HepG2 (cell line): ENCODE results near the gene VSNL1. TPM values are rescaled to one million over a fixed set of nuclear protein-coding genes. Genes with fewer than 3 reads are reported as not detected.
A peak's percentile ranks its signal among the peaks of the same experiment; 100 is the strongest.

Experiments used
- EED ChIP-seq: sonication (generic); formaldehyde crosslinking; IDR thresholded peaks from 2 replicates; pipeline ENCODE4 v1.5.0; 2020; ENCODE audit warnings: mild to moderate bottlenecking, missing genetic modification reagents
- HMG20B ChIP-seq: conservative IDR thresholded peaks from 2 replicates; pipeline ENCODE4 v1.6.1; 2016; ENCODE audit warnings: missing genetic modification reagents, missing compliant biosample characterization
- SP140L ChIP-seq: sonication (generic); formaldehyde crosslinking; IDR thresholded peaks from 2 replicates; pipeline ENCODE4 v1.4.0; 2020; ENCODE audit warnings: missing genetic modification reagents, borderline replicate concordance
- TBX2 ChIP-seq: sonication (generic); formaldehyde crosslinking; IDR thresholded peaks from 2 replicates; pipeline ENCODE4 v1.5.0; 2020; ENCODE audit warnings: missing genetic modification reagents, mild to moderate bottlenecking, borderline replicate concordance
- ZBTB7A ChIP-seq: sonication (generic); formaldehyde crosslinking; IDR thresholded peaks from 2 replicates; pipeline ENCODE4 v1.8.0; 2022; ENCODE audit warnings: mild to moderate bottlenecking, missing genetic modification reagents
- ZNF275 ChIP-seq: sonication (generic); formaldehyde crosslinking; IDR thresholded peaks from 2 replicates; pipeline ENCODE4 v1.8.0; 2022; ENCODE audit warnings: missing genetic modification reagents, mild to moderate bottlenecking, inconsistent platforms, borderline replicate concordance
- ZNF3 ChIP-seq: IDR thresholded peaks from 2 replicates; pipeline ENCODE4 v1.7.0; 2017; ENCODE audit warnings: inconsistent platforms
- ZNF749 ChIP-seq: sonication (generic); formaldehyde crosslinking; IDR thresholded peaks from 2 replicates; pipeline ENCODE4 v1.8.0; 2022; ENCODE audit warnings: mild to moderate bottlenecking, missing genetic modification reagents, moderate library complexity, borderline replicate concordance
- ZNF781 ChIP-seq: sonication (generic); formaldehyde crosslinking; IDR thresholded peaks from 2 replicates; pipeline ENCODE4 v1.5.1; 2020; ENCODE audit warnings: borderline replicate concordance, mild to moderate bottlenecking, missing genetic modification reagents; ENCODE audit errors: not compliant biosample characterization
- ZSCAN21 ChIP-seq: sonication (generic); formaldehyde crosslinking; IDR thresholded peaks from 2 replicates; pipeline ENCODE4 v1.8.0; 2022; ENCODE audit warnings: mild to moderate bottlenecking, missing genetic modification reagents, moderate library complexity, borderline replicate concordance
- ZSCAN30 ChIP-seq: sonication (generic); formaldehyde crosslinking; IDR thresholded peaks from 2 replicates; pipeline ENCODE4 v1.5.0; 2020; ENCODE audit warnings: mild to moderate bottlenecking, missing genetic modification reagents
- polyA plus RNA-seq, 8 experiments: library from polyadenylated mRNA; depleted of rRNA in 3 of 8; stranded (reverse) in 7 of 8; unstranded in 1 of 8; fragments of >200 nt; fragmentation: Illumina TruSeq in 4 of 8; extraction: Trizol in 4 of 8; gene quantifications; 2 replicates each; pipeline versions ENCODE4 v1.2.1 to v1.2.3, GENCODE V29; 2011 to 2016; ENCODE audit warnings: low read depth in 4 of 8, missing spikeins in 1 of 8, mixed read lengths in 1 of 8; ENCODE audit not compliant: insufficient read depth in 1 of 8
- total RNA-seq, 5 experiments: library from RNA; depleted of rRNA; stranded (reverse); fragments of >200 nt; fragmentation: Illumina TruSeq; extraction: Trizol; gene quantifications; 2 replicates each; pipeline ENCODE4 v1.2.3, GENCODE V29; 2016; ENCODE audit warnings: low read depth in 1 of 5
- TF ChIP-seq, protein P1 (sequence below): sonication (generic); formaldehyde crosslinking; IDR thresholded peaks from 2 replicates; pipeline ENCODE4 v1.4.0; 2020; ENCODE audit warnings: missing genetic modification reagents, borderline replicate concordance
- TF ChIP-seq, protein P2 (sequence below): sonication (generic); formaldehyde crosslinking; IDR thresholded peaks from 2 replicates; pipeline ENCODE4 v1.4.0; 2020; ENCODE audit warnings: missing genetic modification reagents
- TF ChIP-seq, protein P3 (sequence below): sonication (generic); formaldehyde crosslinking; IDR thresholded peaks from 2 replicates; pipeline ENCODE4 v1.4.0; 2020; ENCODE audit warnings: missing genetic modification reagents, borderline replicate concordance
- TF ChIP-seq, protein P4 (sequence below): sonication (generic); formaldehyde crosslinking; conservative IDR thresholded peaks from 2 replicates; pipeline ENCODE4 v1.4.0; 2020; ENCODE audit warnings: mild to moderate bottlenecking, missing genetic modification reagents, moderate library complexity

Gene VSNL1
- total and polyA plus RNA-seq, 2 of the 13 experiments (the other 11 are each of a cell fraction or from before 2014, with no cell fraction given): 63.2 to 95.9 TPM

DNA sequence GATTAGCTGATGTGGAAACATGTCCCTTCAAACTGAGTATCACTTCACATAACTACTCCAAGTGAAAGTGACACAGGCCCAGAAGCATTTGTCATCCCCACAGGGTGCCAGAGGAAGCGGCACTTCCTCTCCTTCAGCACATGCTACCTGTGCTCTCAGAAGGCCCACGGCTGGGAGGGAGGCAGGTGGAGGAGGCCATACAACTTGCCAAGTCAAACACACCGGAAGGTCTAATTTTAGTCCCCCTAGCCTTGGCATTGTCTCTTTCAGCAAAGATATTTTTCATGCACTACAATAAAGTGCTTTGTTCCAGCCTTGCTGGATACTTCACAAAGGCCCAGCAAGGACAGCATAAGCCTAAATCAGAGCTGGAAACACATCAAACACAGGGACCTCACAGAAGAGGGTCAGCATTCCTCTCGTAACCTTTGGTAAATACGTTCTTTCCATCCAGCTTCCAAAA, 38.0 kb downstream of the VSNL1 start (continued):
- TF ChIP-seq, protein P1, sequence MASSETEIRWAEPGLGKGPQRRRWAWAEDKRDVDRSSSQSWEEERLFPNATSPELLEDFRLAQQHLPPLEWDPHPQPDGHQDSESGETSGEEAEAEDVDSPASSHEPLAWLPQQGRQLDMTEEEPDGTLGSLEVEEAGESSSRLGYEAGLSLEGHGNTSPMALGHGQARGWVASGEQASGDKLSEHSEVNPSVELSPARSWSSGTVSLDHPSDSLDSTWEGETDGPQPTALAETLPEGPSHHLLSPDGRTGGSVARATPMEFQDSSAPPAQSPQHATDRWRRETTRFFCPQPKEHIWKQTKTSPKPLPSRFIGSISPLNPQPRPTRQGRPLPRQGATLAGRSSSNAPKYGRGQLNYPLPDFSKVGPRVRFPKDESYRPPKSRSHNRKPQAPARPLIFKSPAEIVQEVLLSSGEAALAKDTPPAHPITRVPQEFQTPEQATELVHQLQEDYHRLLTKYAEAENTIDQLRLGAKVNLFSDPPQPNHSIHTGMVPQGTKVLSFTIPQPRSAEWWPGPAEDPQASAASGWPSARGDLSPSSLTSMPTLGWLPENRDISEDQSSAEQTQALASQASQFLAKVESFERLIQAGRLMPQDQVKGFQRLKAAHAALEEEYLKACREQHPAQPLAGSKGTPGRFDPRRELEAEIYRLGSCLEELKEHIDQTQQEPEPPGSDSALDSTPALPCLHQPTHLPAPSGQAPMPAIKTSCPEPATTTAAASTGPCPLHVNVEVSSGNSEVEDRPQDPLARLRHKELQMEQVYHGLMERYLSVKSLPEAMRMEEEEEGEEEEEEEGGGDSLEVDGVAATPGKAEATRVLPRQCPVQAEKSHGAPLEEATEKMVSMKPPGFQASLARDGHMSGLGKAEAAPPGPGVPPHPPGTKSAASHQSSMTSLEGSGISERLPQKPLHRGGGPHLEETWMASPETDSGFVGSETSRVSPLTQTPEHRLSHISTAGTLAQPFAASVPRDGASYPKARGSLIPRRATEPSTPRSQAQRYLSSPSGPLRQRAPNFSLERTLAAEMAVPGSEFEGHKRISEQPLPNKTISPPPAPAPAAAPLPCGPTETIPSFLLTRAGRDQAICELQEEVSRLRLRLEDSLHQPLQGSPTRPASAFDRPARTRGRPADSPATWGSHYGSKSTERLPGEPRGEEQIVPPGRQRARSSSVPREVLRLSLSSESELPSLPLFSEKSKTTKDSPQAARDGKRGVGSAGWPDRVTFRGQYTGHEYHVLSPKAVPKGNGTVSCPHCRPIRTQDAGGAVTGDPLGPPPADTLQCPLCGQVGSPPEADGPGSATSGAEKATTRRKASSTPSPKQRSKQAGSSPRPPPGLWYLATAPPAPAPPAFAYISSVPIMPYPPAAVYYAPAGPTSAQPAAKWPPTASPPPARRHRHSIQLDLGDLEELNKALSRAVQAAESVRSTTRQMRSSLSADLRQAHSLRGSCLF (CRISPR knock-in tag): no peak
- TF ChIP-seq, protein P2, sequence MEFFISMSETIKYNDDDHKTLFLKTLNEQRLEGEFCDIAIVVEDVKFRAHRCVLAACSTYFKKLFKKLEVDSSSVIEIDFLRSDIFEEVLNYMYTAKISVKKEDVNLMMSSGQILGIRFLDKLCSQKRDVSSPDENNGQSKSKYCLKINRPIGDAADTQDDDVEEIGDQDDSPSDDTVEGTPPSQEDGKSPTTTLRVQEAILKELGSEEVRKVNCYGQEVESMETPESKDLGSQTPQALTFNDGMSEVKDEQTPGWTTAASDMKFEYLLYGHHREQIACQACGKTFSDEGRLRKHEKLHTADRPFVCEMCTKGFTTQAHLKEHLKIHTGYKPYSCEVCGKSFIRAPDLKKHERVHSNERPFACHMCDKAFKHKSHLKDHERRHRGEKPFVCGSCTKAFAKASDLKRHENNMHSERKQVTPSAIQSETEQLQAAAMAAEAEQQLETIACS (CRISPR knock-in tag): no peak
- peak; percentile 99 for TF ChIP-seq HMG20B
- TF ChIP-seq ZNF781 (CRISPR knock-in tag): no peak
- 0 out of 2 replicates have a peak, but pooled peaks have one; percentile 28 for TF ChIP-seq ZNF275 (CRISPR knock-in tag)
- no peak for TF ChIP-seq ZSCAN30
- TF ChIP-seq ZNF749: 0 out of 2 replicates have a peak, but pooled peaks have one; percentile 59
- no peak for TF ChIP-seq SP140L (CRISPR knock-in tag)
- TF ChIP-seq TBX2 (CRISPR knock-in tag): peak; percentile 81; the same call in 1 of the 2 replicates
- TF ChIP-seq, protein P3, sequence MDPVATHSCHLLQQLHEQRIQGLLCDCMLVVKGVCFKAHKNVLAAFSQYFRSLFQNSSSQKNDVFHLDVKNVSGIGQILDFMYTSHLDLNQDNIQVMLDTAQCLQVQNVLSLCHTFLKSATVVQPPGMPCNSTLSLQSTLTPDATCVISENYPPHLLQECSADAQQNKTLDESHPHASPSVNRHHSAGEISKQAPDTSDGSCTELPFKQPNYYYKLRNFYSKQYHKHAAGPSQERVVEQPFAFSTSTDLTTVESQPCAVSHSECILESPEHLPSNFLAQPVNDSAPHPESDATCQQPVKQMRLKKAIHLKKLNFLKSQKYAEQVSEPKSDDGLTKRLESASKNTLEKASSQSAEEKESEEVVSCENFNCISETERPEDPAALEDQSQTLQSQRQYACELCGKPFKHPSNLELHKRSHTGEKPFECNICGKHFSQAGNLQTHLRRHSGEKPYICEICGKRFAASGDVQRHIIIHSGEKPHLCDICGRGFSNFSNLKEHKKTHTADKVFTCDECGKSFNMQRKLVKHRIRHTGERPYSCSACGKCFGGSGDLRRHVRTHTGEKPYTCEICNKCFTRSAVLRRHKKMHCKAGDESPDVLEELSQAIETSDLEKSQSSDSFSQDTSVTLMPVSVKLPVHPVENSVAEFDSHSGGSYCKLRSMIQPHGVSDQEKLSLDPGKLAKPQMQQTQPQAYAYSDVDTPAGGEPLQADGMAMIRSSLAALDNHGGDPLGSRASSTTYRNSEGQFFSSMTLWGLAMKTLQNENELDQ (CRISPR knock-in tag): no peak
- TF ChIP-seq EED: no peak
- TF ChIP-seq ZSCAN21 (CRISPR knock-in tag): no peak
- TF ChIP-seq ZBTB7A (CRISPR knock-in tag): no peak
- TF ChIP-seq, protein P4, sequence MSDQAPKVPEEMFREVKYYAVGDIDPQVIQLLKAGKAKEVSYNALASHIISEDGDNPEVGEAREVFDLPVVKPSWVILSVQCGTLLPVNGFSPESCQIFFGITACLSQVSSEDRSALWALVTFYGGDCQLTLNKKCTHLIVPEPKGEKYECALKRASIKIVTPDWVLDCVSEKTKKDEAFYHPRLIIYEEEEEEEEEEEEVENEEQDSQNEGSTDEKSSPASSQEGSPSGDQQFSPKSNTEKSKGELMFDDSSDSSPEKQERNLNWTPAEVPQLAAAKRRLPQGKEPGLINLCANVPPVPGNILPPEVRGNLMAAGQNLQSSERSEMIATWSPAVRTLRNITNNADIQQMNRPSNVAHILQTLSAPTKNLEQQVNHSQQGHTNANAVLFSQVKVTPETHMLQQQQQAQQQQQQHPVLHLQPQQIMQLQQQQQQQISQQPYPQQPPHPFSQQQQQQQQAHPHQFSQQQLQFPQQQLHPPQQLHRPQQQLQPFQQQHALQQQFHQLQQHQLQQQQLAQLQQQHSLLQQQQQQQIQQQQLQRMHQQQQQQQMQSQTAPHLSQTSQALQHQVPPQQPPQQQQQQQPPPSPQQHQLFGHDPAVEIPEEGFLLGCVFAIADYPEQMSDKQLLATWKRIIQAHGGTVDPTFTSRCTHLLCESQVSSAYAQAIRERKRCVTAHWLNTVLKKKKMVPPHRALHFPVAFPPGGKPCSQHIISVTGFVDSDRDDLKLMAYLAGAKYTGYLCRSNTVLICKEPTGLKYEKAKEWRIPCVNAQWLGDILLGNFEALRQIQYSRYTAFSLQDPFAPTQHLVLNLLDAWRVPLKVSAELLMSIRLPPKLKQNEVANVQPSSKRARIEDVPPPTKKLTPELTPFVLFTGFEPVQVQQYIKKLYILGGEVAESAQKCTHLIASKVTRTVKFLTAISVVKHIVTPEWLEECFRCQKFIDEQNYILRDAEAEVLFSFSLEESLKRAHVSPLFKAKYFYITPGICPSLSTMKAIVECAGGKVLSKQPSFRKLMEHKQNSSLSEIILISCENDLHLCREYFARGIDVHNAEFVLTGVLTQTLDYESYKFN (CRISPR knock-in tag): peak; percentile 71
- TF ChIP-seq ZNF3: 0 out of 2 replicates have a peak, but pooled peaks have one; percentile 35
